SH-SY5Y (cell line): ENCODE data around the gene LTBP2.

Experiments used
- GATA2 ChIP-seq: IDR thresholded peaks from 2 replicates; pipeline ENCODE4 v1.6.1; 2011; ENCODE audit warnings: mild to moderate bottlenecking, low read depth, low read length
- GATA3 ChIP-seq: IDR thresholded peaks from 2 replicates; pipeline ENCODE4 v1.6.1; 2011; ENCODE audit warnings: low read depth, mild to moderate bottlenecking, low read length, moderate library complexity

DNA sequence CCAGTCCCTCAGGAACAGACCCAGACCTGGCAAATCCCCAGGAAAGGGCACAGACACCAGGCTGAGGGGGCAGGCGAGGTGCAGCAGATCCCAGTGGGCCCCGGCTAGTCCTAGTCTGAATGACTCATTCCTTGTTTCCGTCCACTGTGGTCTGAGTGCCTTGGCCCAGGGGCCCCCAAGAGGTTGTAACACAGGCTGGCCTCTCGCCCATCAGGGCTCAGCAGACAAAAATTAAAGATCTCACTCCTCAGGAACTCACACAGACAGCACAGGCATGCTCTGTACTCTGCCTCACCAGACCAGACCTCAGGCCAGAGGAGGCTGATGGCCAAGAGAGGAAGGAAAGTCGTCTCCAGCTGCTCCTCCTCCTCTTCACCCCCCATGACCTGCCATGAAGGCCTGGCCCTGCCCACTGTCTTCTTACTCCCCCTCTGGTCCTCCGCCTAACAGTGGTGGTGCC is 7.7 kb upstream of the LTBP2 start:
- TF ChIP-seq GATA2 (no peak), GATA3 (no peak)
